Cerebellar nuclear complex (tissue), 1 donor: ENCODE data around the gene WFIKKN2.

Experiments
- DNase-seq, 2 experiments: peaks; one replicate each; lab custom pipeline; 2025; lab: John Stamatoyannopoulos, UW

Gene WFIKKN2

GRCh38 chr17:50834429-50835300 lies 721 bp upstream of the WFIKKN2 start:
- DNase-seq: no peak

GRCh38 chr17:50836826-50837225 lies 1.4 kb downstream of the WFIKKN2 start:
- no peak for DNase-seq

- no peak for DNase-seq
These were observed 2.0 kb downstream of the WFIKKN2 start for GRCh38 chr17:50837286-50837979.

GRCh38 chr17:50837980-50838954 lies 2.9 kb downstream of the WFIKKN2 start:
- no peak for DNase-seq

GRCh38 chr17:50839591-50840310 lies 4.4 kb downstream of the WFIKKN2 start:
- DNase-seq: no peak

GRCh38 chr17:50840311-50840851 lies 5.0 kb downstream of the WFIKKN2 start:
- DNase-seq: no peak

GRCh38 chr17:50841277-50841948 lies 6.0 kb downstream of the WFIKKN2 start:
- no peak for DNase-seq

- peak in 1 of 2 experiments; percentile 73 for DNase-seq
These were observed 6.6 kb downstream of the WFIKKN2 start for GRCh38 chr17:50841949-50842354.

GRCh38 chr17:50842506-50843149 lies 7.2 kb downstream of the WFIKKN2 start:
- DNase-seq: no peak

GRCh38 chr17:50843150-50843905 lies 7.9 kb downstream of the WFIKKN2 start:
- DNase-seq: no peak

GRCh38 chr17:50844117-50844700 lies 8.8 kb downstream of the WFIKKN2 start:
- no peak for DNase-seq

- no peak for DNase-seq
These were observed 10.1 kb downstream of the WFIKKN2 start for GRCh38 chr17:50845240-50846147.

GRCh38 chr17:50847566-50847965 lies 12.2 kb downstream of the WFIKKN2 start:
- no peak for DNase-seq

- DNase-seq: no peak
These were observed 12.7 kb downstream of the WFIKKN2 start for GRCh38 chr17:50848039-50848438.

GRCh38 chr17:50848711-50849110 lies 13.3 kb downstream of the WFIKKN2 start:
- DNase-seq: no peak

GRCh38 chr17:50850640-50851039 lies 15.3 kb downstream of the WFIKKN2 start:
- DNase-seq: no peak

GRCh38 chr17:50853015-50853615 lies 17.7 kb downstream of the WFIKKN2 start:
- DNase-seq: no peak
